SK-N-SH treated with all-trans-retinoic acid at 6 μM for 48 hours (cell line): Measurements from ENCODE around the gene PHF2.

Source experiments
- BACH2 ChIP-seq: fragments of 250-450 bp; sonication (Bioruptor Pico); IDR thresholded peaks from 2 replicates; pipeline ENCODE4 v1.9.0; 2021; ENCODE audit warnings: mild to moderate bottlenecking, borderline replicate concordance
- ESRRG ChIP-seq: fragments of 250-450 bp; sonication (Bioruptor Pico); IDR thresholded peaks from 2 replicates; pipeline ENCODE4 v1.6.1; 2021; ENCODE audit warnings: mild to moderate bottlenecking
- RARB ChIP-seq: fragments of 250-450 bp; sonication (Bioruptor Pico); IDR thresholded peaks from 2 replicates; pipeline ENCODE4 v1.8.0; 2021; ENCODE audit warnings: mild to moderate bottlenecking, moderate library complexity
- TF ChIP-seq, protein P1 (sequence below): fragments of 250-450 bp; sonication (Bioruptor Pico); IDR thresholded peaks from 2 replicates; pipeline ENCODE4 v1.8.0; 2020; ENCODE audit warnings: mild to moderate bottlenecking, moderate library complexity, borderline replicate concordance

DNA sequence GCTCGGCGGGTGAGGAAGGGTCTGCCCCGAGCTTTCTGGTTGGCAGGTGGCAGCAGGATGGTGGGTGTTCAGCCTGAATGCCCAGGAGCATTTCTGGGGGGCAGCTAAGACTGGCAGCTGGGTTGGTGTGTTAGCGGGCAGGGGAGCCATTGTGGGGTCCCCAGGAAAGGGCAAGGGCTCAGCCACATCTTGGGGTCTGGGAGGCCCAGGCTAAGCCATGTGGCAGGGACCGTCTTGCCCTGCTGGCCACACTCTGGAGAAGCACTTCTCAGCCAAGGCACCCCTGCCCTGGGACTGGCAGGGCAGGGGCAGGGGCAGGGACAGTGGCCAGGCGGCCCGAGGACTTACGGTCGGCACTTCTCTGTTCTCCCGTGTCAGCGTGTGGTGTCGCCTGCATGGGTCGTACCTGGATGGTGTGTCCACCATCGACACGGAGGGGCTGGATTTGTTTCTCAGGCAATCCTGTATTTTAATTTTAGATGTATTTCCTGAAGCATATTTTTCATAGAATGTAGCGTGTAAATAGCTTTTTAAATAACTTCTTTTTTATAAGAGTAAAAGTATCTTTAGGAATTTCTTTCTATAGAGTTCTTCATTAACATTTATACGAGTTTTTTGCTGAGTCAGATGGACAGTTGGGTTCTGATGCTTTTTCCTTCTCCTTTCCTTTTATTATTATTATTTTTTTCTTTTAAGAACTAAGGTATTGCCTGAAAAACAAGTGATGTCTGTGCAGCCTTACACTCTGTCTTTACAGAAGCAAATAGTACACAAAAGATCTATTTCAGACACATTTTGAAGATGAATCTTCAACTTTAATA lies 102.0 kb downstream of the PHF2 start:
- TF ChIP-seq RARB (CRISPR knock-in tag) (no peak), ESRRG (CRISPR knock-in tag) (no peak), BACH2 (CRISPR knock-in tag) (no peak)
- TF ChIP-seq, protein P1, sequence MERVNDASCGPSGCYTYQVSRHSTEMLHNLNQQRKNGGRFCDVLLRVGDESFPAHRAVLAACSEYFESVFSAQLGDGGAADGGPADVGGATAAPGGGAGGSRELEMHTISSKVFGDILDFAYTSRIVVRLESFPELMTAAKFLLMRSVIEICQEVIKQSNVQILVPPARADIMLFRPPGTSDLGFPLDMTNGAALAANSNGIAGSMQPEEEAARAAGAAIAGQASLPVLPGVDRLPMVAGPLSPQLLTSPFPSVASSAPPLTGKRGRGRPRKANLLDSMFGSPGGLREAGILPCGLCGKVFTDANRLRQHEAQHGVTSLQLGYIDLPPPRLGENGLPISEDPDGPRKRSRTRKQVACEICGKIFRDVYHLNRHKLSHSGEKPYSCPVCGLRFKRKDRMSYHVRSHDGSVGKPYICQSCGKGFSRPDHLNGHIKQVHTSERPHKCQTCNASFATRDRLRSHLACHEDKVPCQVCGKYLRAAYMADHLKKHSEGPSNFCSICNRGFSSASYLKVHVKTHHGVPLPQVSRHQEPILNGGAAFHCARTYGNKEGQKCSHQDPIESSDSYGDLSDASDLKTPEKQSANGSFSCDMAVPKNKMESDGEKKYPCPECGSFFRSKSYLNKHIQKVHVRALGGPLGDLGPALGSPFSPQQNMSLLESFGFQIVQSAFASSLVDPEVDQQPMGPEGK: no peak
